ENCODE results near the gene ZFY.

The ZFY gene

GRCh38 chrY:2934861-2935715, at the start of gene ZFY:
ZFY (plus strand) TSS chrY:2935381; CDS start chrY:2953937, 18,556 bp downstream.
- Histone ChIP-seq H3K27ac (ENCODE audit: low read depth, low read length) (no peak within 1 kb of the TSS), H3K9me3 (ENCODE audit: insufficient read depth, low read length) (no peaks in the 10 kb centered on the region), H3K36me3 (ENCODE audit: low read length) (no peaks in the 10 kb centered on the region), H3K79me2 (ENCODE audit: insufficient read depth, low read length) (no peaks in the 10 kb centered on the region), H3K4me3 (ENCODE audit: insufficient read depth, low read length, poor library complexity, severe bottlenecking) (no peak within 1 kb of the TSS), H3K9ac (ENCODE audit: low read length) (no peak within 1 kb of the TSS), H2AFZ (ENCODE audit: low read depth, low read length, severe bottlenecking) (no peak within 1 kb of the TSS), H4K20me1 (ENCODE audit: low read depth, low read length) (no peaks in the 10 kb centered on the region), H3K27me3 (ENCODE audit: low read length) (no peaks in the 10 kb centered on the region), H3K9me2 (replicated peaks; ENCODE audit: insufficient read depth, low read length) (no peaks in the 10 kb centered on the region), H3K4me2 (ENCODE audit: low read depth, low read length, poor library complexity, severe bottlenecking) (no peak within 1 kb of the TSS), H3F3A (ENCODE audit: insufficient read depth) (no peaks in the 10 kb centered on the region)
- no peak for TF ChIP-seq CTCF (IDR thresholded peaks at IDR 0.05; ENCODE audit: insufficient read depth, low read length, poor library complexity, severe bottlenecking)
- no peak for TF ChIP-seq EZH2phosphoT487 (conservative IDR thresholded peaks at IDR 0.05; ENCODE audit: low read length)

GRCh38 chrY:2885880-2886279, 49.3 kb upstream of the ZFY start:
- Histone ChIP-seq H3K27me3 (ENCODE audit: low read length) (no peaks in the 10 kb centered on the region), H2AFZ (ENCODE audit: low read depth, low read length, severe bottlenecking) (no peak overlapping the region), H3K4me2 (ENCODE audit: low read depth, low read length, poor library complexity, severe bottlenecking) (no peak overlapping the region), H3K36me3 (ENCODE audit: low read length) (no peaks in the 10 kb centered on the region), H3K9ac (ENCODE audit: low read length) (no peak overlapping the region), H3K4me3 (ENCODE audit: insufficient read depth, low read length, poor library complexity, severe bottlenecking) (no peak overlapping the region), H3K9me2 (replicated peaks; ENCODE audit: insufficient read depth, low read length) (no peaks in the 10 kb centered on the region), H3F3A (ENCODE audit: insufficient read depth) (no peaks in the 10 kb centered on the region), H3K79me2 (ENCODE audit: insufficient read depth, low read length) (no peaks in the 10 kb centered on the region), H4K20me1 (ENCODE audit: low read depth, low read length) (no peaks in the 10 kb centered on the region), H3K27ac (ENCODE audit: low read depth, low read length) (no peak overlapping the region), H3K9me3 (ENCODE audit: insufficient read depth, low read length) (no peaks in the 10 kb centered on the region)
- no peak for TF ChIP-seq CTCF (IDR thresholded peaks at IDR 0.05; ENCODE audit: insufficient read depth, low read length, poor library complexity, severe bottlenecking)
- no peak for TF ChIP-seq EZH2phosphoT487 (conservative IDR thresholded peaks at IDR 0.05; ENCODE audit: low read length)

GRCh38 chrY:2887386-2887785, 47.8 kb upstream of the ZFY start:
- H3K79me2 ChIP-seq (ENCODE audit: insufficient read depth, low read length): no peaks in the 10 kb centered on the region
- TF ChIP-seq CTCF (IDR thresholded peaks at IDR 0.05; ENCODE audit: insufficient read depth, low read length, poor library complexity, severe bottlenecking) (no peak), EZH2phosphoT487 (conservative IDR thresholded peaks at IDR 0.05; ENCODE audit: low read length) (no peak)
- no peaks in the 10 kb centered on the region for H4K20me1 ChIP-seq (ENCODE audit: low read depth, low read length)
- no peak overlapping the region for H3K4me3 ChIP-seq (ENCODE audit: insufficient read depth, low read length, poor library complexity, severe bottlenecking)
- H3K9me3 ChIP-seq (ENCODE audit: insufficient read depth, low read length): no peaks in the 10 kb centered on the region
- no peaks in the 10 kb centered on the region for H3K36me3 ChIP-seq (ENCODE audit: low read length)
- H3K4me2 ChIP-seq (ENCODE audit: low read depth, low read length, poor library complexity, severe bottlenecking): no peak overlapping the region
- H2AFZ ChIP-seq (ENCODE audit: low read depth, low read length, severe bottlenecking): no peak overlapping the region
- no peak overlapping the region for H3K27ac ChIP-seq (ENCODE audit: low read depth, low read length)
- no peak overlapping the region for H3K9ac ChIP-seq (ENCODE audit: low read length)
- no peaks in the 10 kb centered on the region for H3K27me3 ChIP-seq (ENCODE audit: low read length)
- H3F3A ChIP-seq (ENCODE audit: insufficient read depth): no peaks in the 10 kb centered on the region
- no peaks in the 10 kb centered on the region for H3K9me2 ChIP-seq (replicated peaks; ENCODE audit: insufficient read depth, low read length)
